ENCODE data around the gene KCTD19.

DNA sequence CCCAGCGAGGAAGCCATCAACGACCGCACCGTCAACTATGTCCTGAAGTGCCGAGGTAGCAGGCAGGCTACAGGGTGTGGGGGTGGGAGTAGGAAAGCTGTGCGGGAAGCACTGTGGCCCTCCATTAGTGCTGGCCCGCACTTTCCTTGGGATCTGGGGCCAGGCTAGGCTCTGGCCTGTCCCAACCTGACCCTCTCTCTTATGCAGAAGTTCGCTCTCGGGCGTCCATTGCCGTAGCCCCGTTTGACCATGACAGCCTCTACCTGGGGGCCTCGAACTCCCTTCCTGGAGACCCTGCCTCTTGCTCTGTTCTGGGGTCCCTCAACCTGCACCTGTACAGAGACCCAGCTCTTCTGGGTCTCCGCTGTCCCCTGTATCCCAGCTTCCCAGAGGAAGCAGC, 38.6 kb downstream of the KCTD19 start:
- TF ChIP-seq GATA2 (IDR thresholded peaks at IDR 0.05; ENCODE audit: low read depth, low read length): no peak
- TF ChIP-seq GATA3 (IDR thresholded peaks at IDR 0.05; ENCODE audit: low read depth, low read length): no peak

Data from SH-SY5Y (cell line).